Right lobe of liver (tissue), 4 donors: ENCODE data around the gene VAV2.

Experiments used
- CTCF ChIP-seq, 4 donors: fragments of 200-600 bp in 3 of 4; fragments of 450-650 bp in 1 of 4; IDR thresholded peaks; one replicate each; pipeline versions ENCODE4 v1.5.1 to v1.8.0; 2016 to 2022; ENCODE audit warnings: antibody characterized with exemption in 4 of 4, mild to moderate bottlenecking in 2 of 4
- POLR2A ChIP-seq: fragments of 450-650 bp; IDR thresholded peaks from one replicate; pipeline ENCODE4 v1.6.1; 2017; ENCODE audit warnings: antibody characterized with exemption, mild to moderate bottlenecking
- donor health status: DM: no; HTN: no; CAD: no.
- donor health status: DM: no; HTN: no; CAD: no.
- donor health status: DM: no; HTN: yes; CAD: no.

- TF ChIP-seq CTCF (IDR thresholded peaks at IDR 0.05) (no peak), POLR2A (no peak)
Observed at GRCh38 chr9:133841167-133841812, 150.8 kb downstream of the VAV2 start.
